ENCODE data around the gene C6orf120.

Gene C6orf120

GRCh38 chr6:169726963-169727362 lies 25.0 kb downstream of the C6orf120 start:
- no peak for DNase-seq

GRCh38 chr6:169729961-169730360 lies 28.0 kb downstream of the C6orf120 start:
- DNase-seq: no peak

DNA sequence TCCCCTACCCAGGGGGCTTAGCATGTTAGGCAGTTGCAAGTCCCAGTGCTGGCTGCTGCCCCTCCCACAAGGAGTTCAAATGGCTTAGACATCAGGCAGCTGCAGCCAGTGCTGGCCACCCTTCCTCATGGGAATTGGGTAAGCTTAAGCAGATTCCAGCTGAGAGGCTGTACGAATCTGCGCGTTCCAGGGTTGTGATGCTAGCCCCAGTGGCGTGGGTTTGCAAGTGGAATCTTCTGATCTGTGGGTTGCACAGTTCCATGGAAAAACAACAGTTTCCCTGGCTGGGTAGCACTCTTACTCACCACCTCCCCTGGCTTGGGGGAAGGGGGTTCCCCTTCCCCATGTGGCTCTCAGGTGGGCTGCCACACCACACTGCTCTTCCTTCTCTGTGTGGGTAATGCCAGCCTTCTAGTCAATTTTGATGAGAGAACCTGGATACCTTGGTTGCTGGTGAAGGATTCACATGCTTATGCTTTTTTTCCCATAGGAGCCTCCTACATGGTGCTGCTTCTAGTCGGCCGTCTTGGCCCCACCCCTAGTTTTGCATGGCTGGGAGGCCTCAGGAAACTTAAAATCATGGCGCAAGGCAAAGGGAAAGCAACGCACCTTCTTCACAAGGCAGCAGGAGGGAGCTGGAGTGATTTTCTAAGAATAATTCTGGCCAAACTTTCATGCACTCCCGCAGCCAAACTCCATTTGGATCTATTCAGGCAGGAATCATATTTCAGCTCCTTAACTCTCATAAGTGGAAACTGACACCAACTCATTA lies 36.5 kb downstream of the C6orf120 start:
- no peak for DNase-seq

- DNase-seq: no peak
Observed at GRCh38 chr6:169738976-169739529, 37.1 kb downstream of the C6orf120 start.

DNA sequence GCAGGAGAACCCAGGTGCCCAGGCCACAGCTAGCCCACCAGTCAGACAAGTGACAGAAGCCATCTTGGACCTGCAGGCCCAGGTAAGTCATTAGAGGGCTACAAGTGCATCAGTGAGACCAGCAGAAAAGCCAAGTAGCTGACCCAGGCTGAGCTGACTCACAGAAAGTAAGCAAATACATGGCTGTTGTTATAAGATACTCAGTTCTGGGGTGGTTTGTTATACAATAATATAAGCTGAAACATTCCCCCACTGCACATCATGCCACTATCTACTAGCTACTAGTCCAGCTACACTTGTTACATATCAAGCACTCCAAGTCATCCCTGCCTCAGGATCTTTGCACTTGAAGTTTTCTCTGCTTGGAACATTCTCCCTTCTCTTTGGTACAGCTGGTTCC lies 39.4 kb downstream of the C6orf120 start:
- no peak for DNase-seq

DNA sequence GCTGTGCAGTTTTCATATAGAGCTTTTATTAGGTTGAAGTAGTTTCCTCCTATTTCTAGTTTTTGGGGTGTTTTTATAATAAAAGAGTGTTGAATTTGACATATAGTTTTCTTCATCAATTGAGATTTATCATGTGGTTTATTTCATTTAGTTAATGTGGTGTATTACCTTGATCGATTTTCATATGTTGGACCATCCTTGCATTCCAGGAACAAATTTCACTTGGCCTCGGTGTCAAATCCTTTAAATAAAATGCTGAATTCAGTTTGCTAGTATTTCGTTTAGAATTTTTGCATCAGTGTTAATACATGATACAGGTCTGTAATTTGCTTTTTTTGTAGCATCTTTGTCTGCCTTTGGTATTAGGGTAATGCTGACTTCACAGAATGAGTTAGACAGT lies 43.5 kb downstream of the C6orf120 start:
- no peak for DNase-seq

DNA sequence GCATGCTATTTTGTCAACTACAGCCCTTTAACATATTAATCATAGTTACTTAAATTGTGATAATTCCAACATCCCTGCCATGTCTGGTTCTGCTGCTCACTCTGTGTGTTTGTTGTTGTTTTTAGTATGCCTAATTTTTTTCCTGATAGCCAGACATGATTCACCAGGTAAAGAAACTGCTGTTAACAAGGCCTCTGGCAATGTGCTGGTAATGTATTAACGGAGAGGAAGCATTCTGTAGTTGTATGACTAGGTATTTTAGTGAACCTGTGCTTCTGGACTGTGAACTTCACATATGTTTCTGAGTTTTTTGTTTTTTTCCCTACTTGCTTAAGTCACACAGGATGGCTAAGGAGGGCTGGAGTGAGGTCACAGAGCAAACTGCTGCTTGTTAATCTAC lies 44.6 kb downstream of the C6orf120 start:
- no peak for DNase-seq

- peak; percentile 98 for DNase-seq
Observed at GRCh38 chr6:169751242-169752073, 49.5 kb downstream of the C6orf120 start, which contains the start of the genes DYNLT2 and ERMARD. Gene DYNLT2 (minus strand): TSS chr6:169751572. CDS start chr6:169751458, 114 bp downstream. Gene ERMARD (plus strand): TSS chr6:169751622. CDS start chr6:169751658, 36 bp downstream.

- no peak for DNase-seq
Observed at GRCh38 chr6:169752074-169752623, 50.2 kb downstream of the C6orf120 start.

Data from islet precursor cell (in vitro differentiated cells).